Effector memory CD4-positive, alpha-beta T cell (primary cell): ENCODE measurements around the gene SLC25A1.

Experiments used
- DNase-seq, 3 donors: peaks; one replicate each; pipeline ENCODE4 v3.0.0-alpha.2; 2020
- H3K27ac ChIP-seq: 2 replicates; pipeline ENCODE4 v1.7.0; 2013; ENCODE audit warnings: mild to moderate bottlenecking, low read length, moderate library complexity; ENCODE audit not compliant: insufficient read depth, poor library complexity, severe bottlenecking
- H3K27me3 ChIP-seq: replicated peaks from 2 replicates; pipeline ENCODE4 v1.7.0; 2013; ENCODE audit warnings: mild to moderate bottlenecking, low read length; ENCODE audit not compliant: insufficient read depth, control insufficient read depth, poor library complexity, severe bottlenecking
- H3K36me3 ChIP-seq: 2 replicates; pipeline ENCODE4 v1.7.0; 2013; ENCODE audit warnings: mild to moderate bottlenecking, low read length, moderate library complexity; ENCODE audit not compliant: control insufficient read depth, insufficient read depth
- H3K4me1 ChIP-seq: 2 replicates; pipeline ENCODE4 v1.7.0; 2013; ENCODE audit warnings: low read length, mild to moderate bottlenecking; ENCODE audit not compliant: control insufficient read depth, insufficient read depth, poor library complexity, severe bottlenecking
- H3K4me3 ChIP-seq: 2 replicates; pipeline ENCODE4 v1.7.0; 2013; ENCODE audit warnings: low read length, low read depth, mild to moderate bottlenecking; ENCODE audit not compliant: insufficient read depth, poor library complexity, severe bottlenecking
- H3K9me3 ChIP-seq: 2 replicates; pipeline ENCODE4 v1.7.0; 2013; ENCODE audit warnings: mild to moderate bottlenecking, low read length, moderate library complexity; ENCODE audit not compliant: control insufficient read depth
- total RNA-seq, 3 donors: gene quantifications; one replicate each; lab custom pipeline; 2026; lab: John Stamatoyannopoulos, UW

Gene SLC25A1
- total RNA-seq = 16.5 to 31.1 (median 21.9) reads per million in 3 donors

DNA sequence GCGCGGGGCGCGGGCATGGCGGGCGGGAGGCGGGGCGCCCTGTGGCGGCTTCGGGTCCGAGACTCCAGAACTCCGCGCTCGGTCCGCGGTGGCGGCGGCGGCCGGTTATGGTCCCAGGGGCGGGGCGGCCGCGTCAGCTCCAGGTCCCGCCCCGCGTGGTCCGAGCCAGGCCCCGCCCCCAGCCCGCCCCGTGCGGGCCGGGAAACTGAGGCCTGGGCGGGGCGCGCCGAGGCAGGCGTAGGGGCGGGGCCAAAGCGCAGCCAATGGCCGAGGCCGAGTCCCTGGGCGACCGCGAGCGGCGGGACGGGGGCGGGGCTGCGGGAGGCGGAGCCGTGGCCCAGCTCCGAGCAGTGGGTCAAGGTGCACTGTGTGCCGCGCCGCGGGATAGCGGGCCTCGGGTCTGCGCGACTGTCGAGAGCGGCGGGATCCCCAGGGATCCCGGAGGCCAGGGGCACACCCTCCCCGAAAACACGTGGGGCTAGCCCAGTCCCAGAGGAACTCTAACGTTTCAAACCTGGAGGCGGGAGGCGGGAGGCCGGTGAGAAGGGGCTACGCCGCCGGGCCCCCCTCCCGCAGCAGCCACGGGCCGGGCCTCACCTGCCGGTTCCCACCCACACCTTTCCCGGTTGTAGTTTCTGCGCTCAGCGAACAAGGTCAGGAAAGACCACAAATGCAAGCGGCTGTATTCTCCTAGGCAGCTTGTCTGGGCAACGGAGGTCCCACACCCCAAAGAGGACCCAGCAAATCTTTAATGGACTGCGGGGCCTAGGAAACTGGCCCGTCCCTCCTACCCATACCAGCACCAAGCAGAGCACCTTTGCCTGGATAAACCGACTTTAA, at the start of gene SLC25A1:
SLC25A1 (minus strand) TSS at position 80 of the 840 bp plus-strand sequence; CDS start at position 17, 63 bp downstream.
- Histone ChIP-seq H3K27ac (peak within 1 kb of the TSS; percentile 54), H3K36me3 (no peaks in the 10 kb centered on the region), H3K9me3 (no peaks in the 10 kb centered on the region), H3K27me3 (no peaks in the 10 kb centered on the region), H3K4me3 (peak within 1 kb of the TSS; percentile 66), H3K4me1 (peaks cover 16% of the 10 kb centered on the region)
- peak; percentile 60 to 75 (median 62) for DNase-seq

DNA sequence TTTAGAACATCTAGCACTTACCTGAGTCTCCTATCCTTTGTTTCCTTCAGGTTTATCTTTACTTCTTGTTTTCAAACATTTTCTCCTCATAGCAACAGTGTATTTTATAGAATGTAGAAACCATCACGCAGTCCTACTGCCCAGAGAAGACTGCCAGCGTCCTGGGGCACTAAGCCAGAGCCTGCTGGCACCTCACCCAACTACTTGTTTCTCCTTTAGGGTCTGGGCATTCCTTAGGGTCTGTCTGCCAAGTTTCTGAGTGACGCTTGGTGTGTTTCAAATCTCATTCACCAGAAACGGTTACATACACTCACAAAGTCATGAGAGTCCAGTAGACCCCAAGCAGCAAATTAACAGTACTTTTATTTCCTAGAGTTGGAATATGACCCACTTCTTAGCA, 49.6 kb upstream of the SLC25A1 start:
- DNase-seq = no peak
- Histone ChIP-seq H3K4me3 (no peak overlapping the region), H3K4me1 (no peaks in the 10 kb centered on the region), H3K9me3 (no peaks in the 10 kb centered on the region), H3K27me3 (no peaks in the 10 kb centered on the region), H3K36me3 (no peaks in the 10 kb centered on the region), H3K27ac (no peak overlapping the region)

DNA sequence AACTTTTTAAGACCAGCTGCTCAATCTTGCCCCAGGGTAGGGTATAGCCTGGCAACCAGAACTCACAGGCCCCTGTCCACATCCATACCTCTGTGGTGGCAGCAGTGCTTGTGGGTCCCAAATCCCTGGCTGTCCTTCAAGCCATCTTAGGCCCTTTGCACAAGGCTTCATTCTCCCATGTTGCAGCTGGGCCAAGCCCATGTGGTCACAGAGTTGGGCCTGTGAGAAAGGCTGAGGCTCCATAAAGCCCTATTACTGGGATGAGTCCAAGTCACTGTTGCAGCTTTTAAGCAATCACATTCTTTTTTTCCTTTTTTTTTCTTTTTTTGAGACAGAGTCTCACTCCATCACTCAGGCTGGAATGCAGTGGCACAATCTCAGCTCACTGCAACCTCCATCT, 47.9 kb upstream of the SLC25A1 start:
- Histone ChIP-seq H3K9me3 (no peaks in the 10 kb centered on the region), H3K27ac (no peak overlapping the region), H3K4me1 (no peaks in the 10 kb centered on the region), H3K36me3 (no peaks in the 10 kb centered on the region), H3K27me3 (no peaks in the 10 kb centered on the region), H3K4me3 (no peak overlapping the region)
- no peak for DNase-seq

DNA sequence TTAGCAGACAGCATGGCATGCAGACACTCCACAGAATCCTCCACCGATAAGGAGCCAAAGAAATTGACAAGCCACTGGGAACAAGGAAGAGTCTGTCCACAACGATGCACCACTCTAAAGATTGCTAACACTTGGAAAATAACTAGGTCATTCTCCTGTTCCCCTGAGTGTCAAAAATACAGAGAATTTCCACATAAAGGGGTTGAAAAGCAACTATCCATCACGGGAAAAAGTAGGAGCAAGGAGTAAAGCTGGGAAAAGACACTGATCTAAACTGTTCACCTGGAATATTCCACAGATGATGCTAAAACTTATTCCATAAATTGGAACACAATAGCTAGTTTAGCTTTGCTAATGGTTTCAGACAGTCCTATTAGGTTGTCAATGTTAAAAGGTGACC, 47.0 kb upstream of the SLC25A1 start:
- Histone ChIP-seq H3K27me3 (no peaks in the 10 kb centered on the region), H3K36me3 (no peaks in the 10 kb centered on the region), H3K9me3 (no peaks in the 10 kb centered on the region), H3K4me3 (no peak overlapping the region), H3K4me1 (no peaks in the 10 kb centered on the region), H3K27ac (no peak overlapping the region)
- DNase-seq = no peak

DNA sequence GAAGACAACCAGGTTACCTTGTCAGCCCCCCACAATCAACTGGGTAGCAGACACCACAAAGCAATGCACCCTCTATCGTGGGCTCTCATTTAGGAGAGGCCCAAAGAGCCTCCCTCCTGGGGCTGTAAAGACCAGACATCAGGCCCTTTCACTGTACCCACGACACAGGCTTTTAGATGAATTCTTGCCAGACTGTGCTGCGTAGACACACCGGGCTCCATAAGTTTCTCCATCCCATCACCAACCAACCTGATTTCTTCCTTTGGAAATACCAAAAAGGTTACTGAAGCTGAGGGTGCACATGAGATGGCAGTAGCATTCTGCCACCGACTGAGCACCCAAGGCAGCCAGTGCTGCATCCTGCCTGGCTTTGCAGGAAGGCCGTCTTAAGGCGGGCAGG, 46.4 kb upstream of the SLC25A1 start:
- Histone ChIP-seq H3K27ac (no peak overlapping the region), H3K27me3 (no peaks in the 10 kb centered on the region), H3K36me3 (no peaks in the 10 kb centered on the region), H3K4me3 (no peak overlapping the region), H3K4me1 (no peaks in the 10 kb centered on the region), H3K9me3 (no peaks in the 10 kb centered on the region)
- DNase-seq = no peak

DNA sequence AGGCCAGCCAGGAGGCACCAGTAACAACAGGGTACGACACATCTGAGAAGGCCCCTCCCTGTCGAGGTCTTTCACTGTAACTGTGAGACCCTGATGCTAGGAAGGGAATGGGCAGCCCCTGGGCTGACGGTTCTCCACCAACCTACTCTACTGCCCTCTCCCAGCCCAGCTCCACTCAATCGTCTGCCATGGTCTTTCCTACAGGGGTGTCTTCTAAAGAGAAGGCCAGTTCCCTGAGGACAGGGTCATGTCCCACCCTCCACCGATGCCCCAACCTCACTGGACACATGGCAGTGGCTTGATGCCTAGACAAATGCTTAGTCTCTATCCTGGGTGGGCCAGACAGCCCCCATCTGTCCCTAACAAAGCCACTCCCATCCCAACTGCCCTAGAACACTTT, 46.0 kb upstream of the SLC25A1 start:
- Histone ChIP-seq H3K36me3 (no peaks in the 10 kb centered on the region), H3K4me1 (no peaks in the 10 kb centered on the region), H3K27me3 (no peaks in the 10 kb centered on the region), H3K4me3 (no peak overlapping the region), H3K9me3 (no peaks in the 10 kb centered on the region), H3K27ac (no peak overlapping the region)
- DNase-seq = no peak

DNA sequence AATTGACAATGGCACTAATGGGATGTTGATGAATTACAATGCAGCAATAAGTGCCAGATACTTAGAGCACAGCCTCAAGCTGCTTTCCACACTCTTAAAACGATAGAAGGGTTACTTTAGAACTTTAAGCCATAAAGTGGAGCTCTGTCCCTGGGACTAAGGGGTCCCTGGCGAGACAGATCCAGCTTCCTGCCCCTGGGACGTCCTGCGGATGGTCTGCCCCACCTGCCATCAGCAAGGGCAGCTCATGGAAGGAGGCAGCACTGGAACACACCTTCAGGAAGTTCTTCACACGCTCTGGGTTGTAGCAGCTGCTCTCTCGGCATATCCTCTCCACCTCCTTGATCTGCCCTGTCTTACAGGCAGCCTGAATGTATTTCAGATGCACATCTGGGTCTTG, 45.1 kb upstream of the SLC25A1 start:
- Histone ChIP-seq H3K4me1 (no peaks in the 10 kb centered on the region), H3K9me3 (no peaks in the 10 kb centered on the region), H3K4me3 (no peak overlapping the region), H3K36me3 (no peaks in the 10 kb centered on the region), H3K27me3 (no peaks in the 10 kb centered on the region), H3K27ac (no peak overlapping the region)
- DNase-seq = no peak

DNA sequence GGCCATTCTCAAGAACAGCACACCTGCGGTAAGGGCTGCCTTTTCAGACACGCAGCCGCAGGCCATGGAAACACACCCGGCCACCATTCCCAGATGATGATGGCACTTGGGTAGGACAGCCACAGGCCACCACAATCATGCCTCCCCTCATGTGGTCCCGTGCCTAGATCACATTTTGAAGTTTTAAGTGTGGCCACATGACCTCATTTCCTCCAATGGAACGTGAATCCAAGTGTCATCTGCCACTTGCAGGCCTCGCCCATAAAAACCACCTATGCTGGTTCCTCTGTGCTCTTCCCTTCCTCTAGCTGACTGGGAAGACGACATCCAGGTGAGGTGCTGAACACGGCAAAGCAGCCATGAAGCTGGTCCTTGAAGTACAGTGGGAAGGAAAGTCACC, 44.6 kb upstream of the SLC25A1 start:
- H3K36me3 ChIP-seq = no peaks in the 10 kb centered on the region
- H3K27ac ChIP-seq = no peak overlapping the region
- no peak overlapping the region for H3K4me3 ChIP-seq
- H3K4me1 ChIP-seq = no peaks in the 10 kb centered on the region
- H3K9me3 ChIP-seq = no peaks in the 10 kb centered on the region
- DNase-seq = no peak
- no peaks in the 10 kb centered on the region for H3K27me3 ChIP-seq

DNA sequence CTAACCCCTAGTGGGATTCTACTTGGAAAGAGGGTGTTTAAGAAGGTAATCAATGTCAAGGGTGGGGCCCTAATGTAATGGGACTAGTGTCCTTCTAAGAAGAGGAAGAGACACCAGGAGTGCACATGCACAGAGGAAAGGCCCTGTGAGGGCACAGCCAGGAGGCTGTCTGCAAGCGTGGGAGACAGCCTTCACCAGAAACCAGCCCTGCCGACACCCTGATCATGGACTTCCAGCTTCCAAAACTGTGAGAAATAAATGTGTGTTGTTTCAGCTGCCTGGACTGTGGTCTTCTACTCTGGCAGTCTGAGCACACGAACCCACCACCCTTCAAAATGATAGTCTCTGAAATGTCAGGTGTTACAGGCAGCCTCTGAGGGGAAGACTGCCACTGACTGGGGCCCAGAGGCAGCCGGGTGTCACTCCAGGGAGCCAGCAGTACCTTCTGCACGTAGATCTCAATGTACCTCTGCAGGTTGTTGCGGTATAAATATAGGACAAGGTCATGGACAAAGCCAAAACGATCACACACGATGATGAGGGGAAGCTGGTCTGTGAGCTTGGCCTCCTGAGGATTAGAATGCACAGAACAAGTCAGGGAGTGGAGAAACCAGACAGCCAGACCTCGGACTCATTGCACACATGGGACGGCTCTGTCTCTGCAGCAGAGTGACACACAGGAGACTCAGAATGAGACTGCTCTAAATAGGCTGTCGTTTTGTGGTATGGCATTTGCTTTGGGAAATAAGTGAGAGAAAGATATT, 43.9 kb upstream of the SLC25A1 start:
- Histone ChIP-seq H3K27me3 (no peaks in the 10 kb centered on the region), H3K27ac (no peak overlapping the region), H3K9me3 (no peaks in the 10 kb centered on the region), H3K4me1 (no peaks in the 10 kb centered on the region), H3K36me3 (no peaks in the 10 kb centered on the region), H3K4me3 (no peak overlapping the region)
- no peak for DNase-seq

DNA sequence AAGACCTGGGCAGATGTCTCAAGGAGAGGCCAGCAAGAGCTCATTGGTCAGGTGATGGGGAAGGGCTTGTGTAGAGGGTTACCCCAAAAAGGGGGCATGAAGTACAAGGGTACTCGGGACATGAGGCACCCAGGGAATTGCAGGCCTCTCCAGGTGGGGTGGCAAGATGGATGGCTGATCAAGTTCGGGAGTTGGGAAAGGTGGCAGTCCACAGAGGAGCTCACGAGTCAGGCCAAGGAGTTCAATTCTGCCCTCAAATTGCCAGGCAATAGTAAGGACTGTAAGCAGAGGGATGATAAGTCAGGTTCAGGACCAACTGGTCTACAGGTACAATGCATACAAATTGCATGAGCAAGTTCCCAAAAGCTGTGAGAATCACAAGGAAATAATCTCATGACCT, 42.3 kb upstream of the SLC25A1 start:
- no peak overlapping the region for H3K27ac ChIP-seq
- no peaks in the 10 kb centered on the region for H3K4me1 ChIP-seq
- H3K36me3 ChIP-seq = no peaks in the 10 kb centered on the region
- H3K27me3 ChIP-seq = no peaks in the 10 kb centered on the region
- no peaks in the 10 kb centered on the region for H3K9me3 ChIP-seq
- no peak for DNase-seq
- no peak overlapping the region for H3K4me3 ChIP-seq
